Esophagus mucosa (tissue), 1 donor: ENCODE data around the gene MYL4. TPM values are rescaled to one million over a fixed set of nuclear protein-coding genes. Genes with fewer than 3 reads are reported as not detected.
A peak's percentile ranks its signal among the peaks of the same experiment; 100 is the strongest.
"Not testable (repeated sequence)": the region's sequence is repeated elsewhere in the genome, so short reads cannot be mapped to it uniquely, and the experiment has no call there.

ENCODE experiments used
- ATAC-seq: fragments of 200-7000 bp; cut with Tn5 transposase; one replicate; pipeline ENCODE4 v1.9.1; 2020
- total RNA-seq: library from RNA; stranded (reverse); gene quantifications from one replicate; pipeline ENCODE4 v1.2.4, GENCODE V29; 2023
- donor health status: DM: yes; HTN: yes; CAD: no.

MYL4 gene
- total RNA-seq, result not detected

DNA sequence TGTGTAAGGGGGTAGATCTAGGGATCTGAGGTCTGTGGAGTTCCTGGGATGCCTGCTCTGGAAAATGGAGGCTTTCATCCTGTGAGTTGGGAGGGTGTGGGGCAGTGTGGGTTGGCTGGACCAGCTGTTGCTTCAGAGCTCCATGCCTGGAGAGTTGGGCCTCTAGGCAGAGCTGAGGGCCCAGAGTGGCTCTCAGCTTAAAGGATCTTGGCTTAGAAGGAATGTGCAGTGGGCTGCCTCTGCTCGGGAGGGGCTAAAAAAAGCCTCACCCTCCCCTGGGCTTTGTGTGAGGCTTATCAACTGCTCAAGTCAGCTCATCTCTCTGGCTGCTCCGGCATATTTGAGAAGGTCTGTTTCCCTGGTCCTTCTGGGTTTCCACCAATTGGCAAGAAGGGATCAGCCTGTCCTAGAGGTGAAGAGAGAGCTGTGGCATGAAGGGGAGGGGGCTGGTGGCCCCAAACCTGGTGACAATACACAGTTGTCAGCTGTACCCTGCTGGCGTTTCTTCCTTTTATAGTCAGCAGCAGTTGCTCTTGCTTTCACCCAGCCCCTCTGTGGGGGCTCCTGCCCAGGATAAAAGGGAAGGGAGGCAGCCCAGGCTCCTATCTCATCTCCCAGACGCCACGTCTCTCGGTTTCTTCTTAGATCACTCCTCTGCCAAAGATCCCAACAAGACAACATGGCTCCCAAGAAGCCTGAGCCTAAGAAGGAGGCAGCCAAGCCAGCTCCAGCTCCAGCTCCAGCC, at the start of gene MYL4:
MYL4 (plus strand) TSS at position 605 of the 745 bp plus-strand sequence; CDS start at position 680, 75 bp downstream.
- no peak for ATAC-seq

- no peak for ATAC-seq
Measured at GRCh38 chr17:47162013-47162622, 47.0 kb upstream of the MYL4 start.

DNA sequence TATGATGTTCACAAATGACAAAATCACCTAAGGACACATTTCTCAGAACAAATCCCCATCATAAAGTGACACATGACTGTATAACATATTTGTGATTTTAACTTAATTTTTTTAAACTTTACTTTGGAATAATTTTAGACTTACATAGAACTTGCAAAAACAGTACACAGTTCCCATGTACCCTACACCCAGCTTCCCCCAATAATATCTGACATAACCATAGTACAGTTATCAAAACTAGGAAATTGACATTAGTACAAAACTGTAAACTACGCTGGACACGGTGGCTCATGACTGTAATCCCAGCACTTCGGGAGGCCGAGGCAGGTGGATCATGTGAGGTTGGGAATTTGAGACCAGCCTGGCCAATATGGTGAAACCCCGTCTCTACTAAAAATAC, 44.9 kb upstream of the MYL4 start:
- no peak for ATAC-seq

GRCh38 chr17:47165137-47165536, 44.0 kb upstream of the MYL4 start:
- ATAC-seq, result no peak

DNA sequence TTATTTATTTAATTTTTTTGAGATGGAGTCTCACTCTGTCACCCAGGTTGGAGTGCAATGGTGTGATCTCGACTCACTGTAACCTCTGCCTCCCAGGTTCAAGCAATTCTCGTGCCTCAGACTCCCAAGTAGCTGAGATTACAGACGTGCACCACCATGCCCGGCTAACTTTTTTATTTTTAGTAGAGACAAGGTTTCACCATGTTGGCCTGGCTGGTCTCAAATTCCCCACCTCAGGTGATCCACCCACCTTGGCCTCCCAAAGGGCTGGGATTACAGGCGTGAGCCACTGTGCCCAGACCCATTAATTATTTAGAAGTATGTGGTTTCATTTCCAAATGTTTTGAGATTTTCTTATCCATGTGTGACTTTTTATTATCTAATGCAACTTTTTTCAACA, 42.3 kb upstream of the MYL4 start:
- not testable (repeated sequence) for ATAC-seq

GRCh38 chr17:47168896-47169295, 40.3 kb upstream of the MYL4 start:
- ATAC-seq, result not testable (repeated sequence)

GRCh38 chr17:47170710-47171109, 38.4 kb upstream of the MYL4 start:
- no peak for ATAC-seq

- no peak for ATAC-seq
Measured at GRCh38 chr17:47172696-47173565, 36.2 kb upstream of the MYL4 start.

- not testable (repeated sequence) for ATAC-seq
Measured at GRCh38 chr17:47174823-47175222, 34.3 kb upstream of the MYL4 start.

- no peak for ATAC-seq
Measured at GRCh38 chr17:47176389-47176826, 32.7 kb upstream of the MYL4 start.

GRCh38 chr17:47177261-47177660, 31.9 kb upstream of the MYL4 start:
- no peak for ATAC-seq

DNA sequence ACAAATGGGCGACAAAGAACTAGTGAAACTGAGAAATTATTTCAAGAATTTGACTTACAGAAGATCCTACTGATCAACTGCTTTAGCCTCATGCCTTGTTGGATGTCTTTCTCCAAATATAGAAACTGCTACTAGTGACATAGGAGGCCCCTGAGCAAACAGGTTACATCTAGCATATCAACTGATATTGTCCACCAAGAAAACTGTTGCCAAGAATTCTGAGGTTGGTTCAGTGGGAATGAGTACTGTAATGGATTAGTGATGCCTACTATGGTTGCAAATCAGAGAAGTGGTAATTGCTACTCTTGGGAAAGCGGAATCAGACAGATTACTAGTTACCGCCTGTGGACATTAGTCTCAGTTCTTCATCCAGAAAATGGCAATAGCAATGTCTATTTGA, 30.0 kb upstream of the MYL4 start:
- ATAC-seq, result no peak

DNA sequence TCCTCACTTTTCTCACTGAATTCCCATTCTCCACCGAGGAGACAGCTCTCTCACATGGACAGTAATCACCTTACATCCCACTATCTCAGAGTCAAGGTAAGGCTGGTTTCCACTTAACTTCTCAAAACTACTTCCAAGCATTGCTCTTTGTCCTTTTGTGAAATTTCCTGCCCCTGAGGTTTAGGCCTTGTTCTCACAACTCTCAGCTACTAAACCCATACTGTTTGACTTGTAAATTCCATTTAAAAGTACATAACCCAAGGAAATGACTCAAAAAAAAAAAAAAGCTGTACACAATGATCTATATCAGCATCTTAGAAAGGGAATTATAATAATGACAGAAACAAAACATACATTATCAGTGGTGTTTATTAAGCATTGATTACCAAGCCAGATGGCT, 28.8 kb upstream of the MYL4 start:
- no peak for ATAC-seq

- ATAC-seq, result not testable (repeated sequence)
Measured at GRCh38 chr17:47180988-47181387, 28.2 kb upstream of the MYL4 start.

DNA sequence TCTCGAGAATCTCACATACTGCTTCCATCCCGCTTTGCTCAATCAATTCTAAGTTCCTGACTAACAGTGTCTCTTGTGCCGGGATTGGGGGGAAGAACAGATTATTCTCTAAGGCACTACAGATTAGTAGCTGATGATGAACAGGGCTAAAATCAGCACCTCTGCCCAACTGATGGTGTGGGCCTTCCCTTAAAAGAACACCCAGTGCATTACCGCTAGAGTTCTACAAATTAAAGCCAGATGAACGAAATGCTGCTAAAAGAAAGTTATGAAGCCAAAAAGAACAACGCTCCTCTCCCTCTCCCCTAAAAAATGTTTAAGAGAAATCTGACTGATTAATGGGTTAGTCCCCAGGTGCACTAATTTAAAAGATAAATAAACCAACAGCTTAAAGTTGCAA, 24.5 kb upstream of the MYL4 start:
- ATAC-seq, result no peak

DNA sequence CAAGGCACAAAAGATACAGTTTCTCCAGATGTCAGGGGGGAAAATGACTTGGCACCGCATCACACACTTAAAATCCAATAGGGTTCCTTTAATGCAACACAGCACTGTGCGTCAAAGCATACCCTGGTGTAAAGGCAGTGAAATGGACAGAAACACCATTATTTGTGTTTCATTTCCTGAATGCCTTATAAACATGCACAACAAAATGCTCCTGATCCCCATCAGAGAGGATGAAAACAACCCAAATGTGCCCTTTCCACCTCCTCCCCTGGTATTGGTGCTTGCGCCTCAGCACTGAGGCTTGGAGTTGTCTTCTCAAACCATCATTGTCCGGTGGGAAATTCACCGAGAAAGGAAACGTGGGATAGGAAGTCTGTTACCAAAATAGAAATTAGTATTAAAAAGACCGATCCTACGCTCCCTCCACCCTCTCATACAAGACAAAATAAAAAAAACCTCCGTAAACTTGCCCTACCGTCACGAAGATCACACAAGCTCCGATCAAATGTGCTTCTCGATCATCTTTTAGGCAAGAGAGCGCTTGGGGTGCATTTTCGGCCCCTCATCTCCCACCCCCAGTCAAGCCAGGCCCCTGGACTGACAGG, 20.8 kb upstream of the MYL4 start:
- ATAC-seq, result no peak

GRCh38 chr17:47188876-47189731, 20.0 kb upstream of the MYL4 start, which contains the start of gene CDC27:
CDC27 (minus strand) TSS chr17:47189295; CDS start chr17:47189172, 123 bp downstream.
- ATAC-seq, result peak; percentile 98

GRCh38 chr17:47189732-47190237, 19.4 kb upstream of the MYL4 start:
- no peak for ATAC-seq

GRCh38 chr17:47190243-47190642, 18.9 kb upstream of the MYL4 start:
- ATAC-seq, result no peak

DNA sequence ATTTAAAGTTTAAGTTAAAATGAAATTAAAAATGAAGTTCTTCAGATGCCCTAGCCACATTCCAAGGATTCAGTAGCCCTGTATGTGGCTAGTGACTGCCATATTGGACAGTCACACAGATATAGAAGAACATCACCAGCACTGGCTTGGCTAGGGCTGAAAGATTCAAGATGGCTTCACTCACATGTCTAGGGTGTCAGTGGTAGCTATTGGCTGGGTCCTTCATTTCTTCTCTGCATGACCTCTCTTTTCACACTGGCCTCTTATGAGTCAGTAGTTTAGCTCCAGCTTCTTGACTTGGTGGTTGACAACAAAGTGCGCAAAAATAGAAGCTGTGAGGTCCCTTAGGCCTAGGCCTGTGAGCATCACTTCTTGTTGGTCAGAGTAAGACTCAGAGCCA, 18.4 kb upstream of the MYL4 start:
- no peak for ATAC-seq

- no peak for ATAC-seq
Measured at GRCh38 chr17:47192554-47192953, 16.6 kb upstream of the MYL4 start.
